ENCODE data around the gene KCTD3.
A peak's percentile ranks its signal among the peaks of the same experiment; 100 is the strongest.

KCTD3 gene

GRCh38 chr1:215566556-215567490 is at the start of gene KCTD3:
Gene KCTD3, plus strand, starts transcription at chr1:215567304. Its CDS starts 382 bp downstream, at chr1:215567686.
- DNase-seq (ENCODE audit: low read depth), result peak; percentile 81

DNA sequence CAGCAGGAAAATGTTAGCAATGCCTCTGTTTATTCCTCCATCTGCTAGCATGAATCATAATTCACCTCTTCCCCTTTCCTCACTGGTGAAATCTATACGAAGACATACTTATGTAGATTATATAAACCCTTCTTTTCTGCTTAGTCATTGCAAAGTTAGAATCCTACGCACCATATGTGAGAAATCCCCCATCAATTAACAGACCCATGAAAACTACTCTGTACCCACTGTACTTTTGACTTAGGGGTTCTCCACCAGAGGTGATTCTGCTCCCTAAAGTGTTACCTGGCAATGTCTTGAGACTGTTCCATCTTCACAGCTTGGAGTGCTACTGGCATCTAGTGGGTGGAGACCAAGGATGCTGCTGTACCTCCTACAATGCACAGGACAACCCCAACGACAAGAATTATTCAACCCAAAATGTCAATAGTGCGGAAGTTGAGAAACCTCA is 49.6 kb upstream of the KCTD3 start:
- DNase-seq (ENCODE audit: low read depth), result peak; percentile 80

DNA sequence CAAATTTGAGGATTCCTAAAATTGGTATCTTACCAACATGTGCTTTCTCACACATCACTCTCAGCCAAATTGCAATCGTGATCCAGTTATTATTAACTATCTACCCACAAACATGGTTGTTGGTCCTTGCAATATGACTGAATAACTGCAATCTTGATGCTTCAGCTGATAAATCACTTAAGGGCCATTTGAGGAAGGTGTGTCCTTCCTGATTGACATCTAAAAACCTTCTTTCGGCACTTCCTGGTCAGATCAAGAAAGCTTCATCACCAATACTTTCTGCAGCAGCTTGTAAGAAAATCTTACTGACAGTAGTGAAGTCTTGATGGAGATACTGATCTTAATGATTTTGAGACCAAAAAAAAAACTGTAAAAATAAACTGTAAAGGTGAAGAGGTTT is 48.5 kb upstream of the KCTD3 start:
- no peak for DNase-seq (ENCODE audit: low read depth)

- DNase-seq (ENCODE audit: low read depth), result no peak
Measured at GRCh38 chr1:215521279-215521678, 45.8 kb upstream of the KCTD3 start.

DNA sequence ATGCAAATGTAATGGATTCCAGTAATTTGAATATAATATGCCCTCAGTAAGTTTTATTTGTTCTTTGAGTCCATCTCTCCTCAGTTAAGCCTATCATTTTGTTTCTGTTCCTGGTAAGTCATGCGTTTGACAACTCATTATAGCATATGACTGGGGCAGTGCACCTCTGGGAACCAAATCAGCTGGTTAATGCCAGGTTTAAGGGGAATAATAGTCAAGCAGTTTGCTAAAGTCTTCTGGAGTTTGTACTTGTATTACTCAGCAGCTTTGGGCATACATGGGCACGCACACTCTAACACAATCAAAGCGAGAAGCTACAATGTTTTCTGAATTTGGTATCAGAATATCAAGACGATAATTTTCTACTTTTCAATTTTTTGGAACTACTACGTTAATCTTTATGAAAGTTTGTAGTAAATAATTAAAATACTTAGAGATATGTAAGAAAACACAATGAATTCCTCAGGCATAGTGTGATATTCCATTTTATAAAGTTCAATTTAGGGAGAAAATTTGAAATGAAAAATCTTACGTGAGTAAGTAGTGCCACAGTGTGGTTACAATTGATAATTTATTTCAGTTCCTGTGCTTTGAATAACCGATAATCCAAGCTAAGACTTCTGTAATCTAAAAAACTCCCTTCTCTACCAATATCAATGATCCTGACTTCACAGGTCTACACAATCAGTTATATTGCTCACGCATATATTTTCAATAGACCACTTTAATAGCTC is 43.8 kb upstream of the KCTD3 start:
- peak; percentile 47 for DNase-seq (ENCODE audit: low read depth)

GRCh38 chr1:215523906-215524305 is 43.2 kb upstream of the KCTD3 start:
- peak; percentile 37 for DNase-seq (ENCODE audit: low read depth)

DNA sequence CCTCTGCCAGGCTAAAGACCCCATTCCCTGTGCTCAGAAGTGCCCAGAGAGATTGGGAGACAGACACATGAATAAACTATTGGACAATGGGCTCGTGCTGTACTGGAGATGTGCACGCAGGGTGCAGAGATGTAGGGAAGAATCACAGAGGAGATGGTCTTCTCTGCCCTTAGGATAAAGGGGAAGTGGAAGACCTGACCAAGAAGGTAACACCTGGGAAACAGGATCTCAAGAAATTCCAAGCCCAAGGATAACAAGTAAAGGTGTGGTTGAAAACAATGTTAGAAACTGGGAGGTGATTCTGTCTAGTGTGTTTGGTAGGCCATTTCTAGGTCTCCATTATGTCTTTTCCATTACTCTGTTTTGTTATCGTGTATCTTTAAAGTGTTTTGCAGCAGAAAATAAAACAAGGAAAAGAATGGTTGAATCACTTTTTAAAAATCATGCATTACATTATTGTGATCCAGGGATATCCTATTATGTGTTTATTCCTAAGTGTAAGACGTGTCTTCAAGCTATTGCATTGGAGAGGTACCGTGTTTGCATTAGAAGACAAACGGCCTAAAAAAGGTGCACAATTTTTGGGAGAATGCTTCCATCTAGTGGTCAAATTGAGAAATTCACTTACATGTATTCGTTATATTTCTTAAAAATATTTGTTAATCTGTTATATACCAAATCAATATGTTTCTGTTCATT is 40.8 kb upstream of the KCTD3 start:
- peak; percentile 65 for DNase-seq (ENCODE audit: low read depth)

- no peak for DNase-seq (ENCODE audit: low read depth)
Measured at GRCh38 chr1:215526846-215527151, 40.3 kb upstream of the KCTD3 start.

GRCh38 chr1:215529111-215529510 is 38.0 kb upstream of the KCTD3 start:
- DNase-seq (ENCODE audit: low read depth), result peak; percentile 38

GRCh38 chr1:215529571-215529970 is 37.5 kb upstream of the KCTD3 start:
- no peak for DNase-seq (ENCODE audit: low read depth)

DNA sequence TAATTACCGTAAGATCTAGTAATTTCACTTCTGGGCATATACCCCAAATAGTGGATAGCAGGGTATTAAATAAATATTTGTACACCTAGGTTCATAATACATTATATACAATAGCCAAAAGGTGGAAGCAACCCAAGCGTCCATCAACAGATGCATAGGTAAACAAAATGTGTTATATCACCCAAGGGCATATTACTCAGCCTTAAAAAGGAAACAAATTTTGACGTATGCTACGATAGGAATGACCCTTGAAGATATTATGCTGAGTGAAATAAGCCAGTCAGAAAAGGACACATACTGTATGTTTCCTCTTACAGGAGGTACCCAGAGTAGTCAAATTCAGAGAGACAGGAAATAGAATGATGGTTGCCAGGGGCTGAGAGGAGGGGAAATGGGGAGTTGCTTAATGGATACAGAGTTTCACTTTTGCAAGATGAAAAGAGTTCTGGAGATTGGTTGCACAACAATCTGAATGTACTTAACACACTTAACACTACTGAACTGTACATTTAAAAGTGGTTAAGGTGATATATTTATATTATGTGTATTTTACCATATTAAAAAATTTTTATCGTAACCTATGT is 36.6 kb upstream of the KCTD3 start:
- peak; percentile 18 for DNase-seq (ENCODE audit: low read depth)

GRCh38 chr1:215539803-215540570 is 27.1 kb upstream of the KCTD3 start:
- DNase-seq (ENCODE audit: low read depth), result no peak

GRCh38 chr1:215542301-215542700 is 24.8 kb upstream of the KCTD3 start:
- no peak for DNase-seq (ENCODE audit: low read depth)

DNA sequence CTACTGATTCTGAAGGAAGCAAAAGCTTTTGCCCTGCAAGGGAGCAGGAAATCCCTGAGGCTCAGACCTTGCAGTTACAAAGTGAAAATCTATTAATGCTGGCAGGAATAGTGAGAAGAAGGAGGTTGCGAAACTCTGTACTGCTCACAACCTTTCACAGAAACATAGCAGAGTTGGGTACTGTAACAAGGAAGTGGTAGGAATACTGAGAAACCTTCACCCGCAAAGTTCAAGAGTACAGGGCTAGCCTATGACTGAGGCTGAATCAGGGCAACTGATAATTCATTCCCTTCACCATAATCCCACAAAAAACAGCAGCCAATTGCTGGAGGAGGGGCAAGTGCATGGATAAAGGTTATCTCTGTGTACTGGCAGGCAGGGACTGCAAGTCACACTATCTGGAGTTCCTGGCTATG is 23.9 kb upstream of the KCTD3 start:
- peak; percentile 77 for DNase-seq (ENCODE audit: low read depth)

GRCh38 chr1:215543806-215544205 is 23.3 kb upstream of the KCTD3 start:
- no peak for DNase-seq (ENCODE audit: low read depth)

DNA sequence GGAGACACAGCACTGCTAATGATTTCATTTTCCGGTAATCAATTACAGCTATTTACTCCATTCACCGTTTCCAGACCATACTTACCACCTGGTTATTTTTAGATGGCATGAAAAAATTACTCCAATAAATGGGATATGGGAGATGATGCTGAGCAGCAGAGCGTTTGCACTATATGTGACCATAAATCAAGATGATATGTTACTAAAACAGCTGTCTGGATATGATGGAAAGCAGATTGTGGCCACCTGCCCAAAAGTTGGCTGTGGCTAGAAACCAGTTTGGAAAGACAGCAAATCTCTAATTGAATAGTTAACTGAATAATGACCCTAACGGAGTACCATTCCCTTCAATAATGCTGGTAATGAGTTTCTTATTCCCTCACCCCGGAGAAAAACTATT is 22.5 kb upstream of the KCTD3 start:
- no peak for DNase-seq (ENCODE audit: low read depth)

DNA sequence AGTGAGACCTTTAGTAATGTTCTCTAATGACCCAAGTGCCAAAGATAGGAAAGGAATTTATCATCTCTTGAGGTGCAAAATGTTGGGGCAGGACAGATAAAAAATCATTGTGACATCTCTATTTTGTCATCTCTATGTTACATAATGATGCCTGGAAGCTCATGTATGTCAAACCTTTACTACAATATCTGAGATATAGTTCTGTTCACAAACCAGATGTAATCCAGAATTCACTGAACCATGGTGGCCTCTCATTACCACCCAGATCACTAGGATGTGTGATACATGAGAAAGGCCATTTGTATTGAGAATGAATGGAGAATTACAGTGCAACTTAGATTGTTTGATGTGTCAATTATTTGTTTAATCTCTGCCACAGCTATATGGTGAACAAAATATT is 22.0 kb upstream of the KCTD3 start:
- no peak for DNase-seq (ENCODE audit: low read depth)

GRCh38 chr1:215547011-215547410 is 20.1 kb upstream of the KCTD3 start:
- DNase-seq (ENCODE audit: low read depth), result no peak

- DNase-seq (ENCODE audit: low read depth), result no peak
Measured at GRCh38 chr1:215551806-215552205, 15.3 kb upstream of the KCTD3 start.

GRCh38 chr1:215554865-215555264 is 12.2 kb upstream of the KCTD3 start:
- DNase-seq (ENCODE audit: low read depth), result no peak

DNA sequence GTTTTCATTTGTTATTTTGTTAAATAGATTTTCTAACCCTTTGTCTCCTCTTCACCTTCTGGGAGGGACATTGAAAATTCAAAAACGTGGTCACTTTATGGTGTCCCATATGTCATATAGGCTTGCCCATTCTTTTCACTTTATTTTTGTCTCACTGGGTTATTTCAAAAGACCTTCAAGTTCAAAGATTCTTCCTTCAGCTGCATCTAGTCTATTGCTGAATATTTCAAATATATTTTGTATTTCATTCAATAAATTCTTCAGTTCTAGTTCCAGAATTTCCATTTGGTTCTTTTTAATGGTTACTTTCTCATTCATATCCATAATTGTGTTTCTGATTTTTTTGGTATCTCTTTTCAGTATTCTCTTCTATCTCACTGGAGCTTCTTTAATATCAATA is 11.6 kb upstream of the KCTD3 start:
- DNase-seq (ENCODE audit: low read depth), result no peak

All from ELR (cell line).